Ovary (tissue), 9 donors: ENCODE results near the gene TSPAN6. TPM values are rescaled to one million over a fixed set of nuclear protein-coding genes. Genes with fewer than 3 reads are reported as not detected.
A peak's percentile ranks its signal among the peaks of the same experiment; 100 is the strongest.

Source experiments
- DNase-seq, 5 donors: peaks; one replicate each; pipeline ENCODE4 v3.0.0-alpha.2; 2019 to 2020
- H3K27ac ChIP-seq, 2 donors: fragments of 200-600 bp; one replicate each; pipeline versions ENCODE4 v1.5.1 to v1.8.0; 2019 to 2022
- H3K27me3 ChIP-seq: fragments of 200-600 bp; one replicate; pipeline ENCODE4 v1.8.0; 2022
- H3K36me3 ChIP-seq: fragments of 200-600 bp; sonication (generic); one replicate; pipeline ENCODE4 v1.5.1; 2019
- H3K4me1 ChIP-seq: one replicate; pipeline ENCODE4 v1.8.1; 2013; ENCODE audit warnings: mild to moderate bottlenecking, moderate library complexity; ENCODE audit not compliant: insufficient read depth
- H3K4me3 ChIP-seq: fragments of 200-600 bp; sonication (generic); one replicate; pipeline ENCODE4 v1.5.1; 2017
- H3K9me3 ChIP-seq, 2 donors: fragments of 200-600 bp in 1 of 2; sonication (generic) in 1 of 2; one replicate each; pipeline versions ENCODE4 v1.5.1 to v1.8.1; 2013 to 2019; ENCODE audit warnings: mild to moderate bottlenecking in 1 of 2, moderate library complexity in 1 of 2
- CTCF ChIP-seq, 3 donors: fragments of 450-650 bp in 2 of 3; fragments of 200-600 bp in 1 of 3; IDR thresholded peaks; one replicate each; pipeline versions ENCODE4 v1.5.1 to v1.8.0; 2016 to 2022; ENCODE audit warnings: antibody characterized with exemption in 3 of 3, mild to moderate bottlenecking in 1 of 3
- EP300 ChIP-seq: sonication (generic); formaldehyde crosslinking; IDR thresholded peaks from one replicate; pipeline ENCODE4 v1.6.1; 2017; ENCODE audit warnings: antibody characterized with exemption
- POLR2A ChIP-seq: fragments of 450-650 bp; IDR thresholded peaks from one replicate; pipeline ENCODE4 v1.6.1; 2017; ENCODE audit warnings: antibody characterized with exemption, mild to moderate bottlenecking, moderate library complexity
- WGBS, 3 donors: extraction: QIAGEN DNeasy Blood & Tissue Kit in 1 of 3; methylation state at CpG; one replicate each; pipeline versions ENCODE4 v1.1.5 to v1.1.7; 2013 to 2017; 5-methylcytosine and 5-hydroxymethylcytosine counted together
- intact Hi-C, 4 donors: fragments of 100-400 bp; cut with DNase I; formaldehyde crosslinking; loops; one replicate each; pipeline versions ENCODE4 v1.11.0 to v1.15.1; 2022 to 2023
- polyA plus RNA-seq, 2 donors: library from polyadenylated mRNA; stranded (reverse); fragments of 200-250 nt in 1 of 2; fragments of 350-450 nt in 1 of 2; fragmentation: Illumina TruSeq in 1 of 2; extraction: RNeasy Lipid Tissue Mini Kit (QIAGEN cat#74804) in 1 of 2; gene quantifications; one replicate each; pipeline ENCODE4 v1.2.3, GENCODE V29; 2013 to 2014
- total RNA-seq, 7 donors: library from RNA; depleted of rRNA in 2 of 7; stranded (reverse); fragments of >200 nt in 2 of 7; fragmentation: NEBNext Ultra II Directional in 3 of 7; extraction: Animal tissue kit (Norgen Biotek cat#: 25700) in 3 of 7; gene quantifications; one replicate each; pipeline versions ENCODE4 v1.1.0 to v1.2.4, GENCODE V29; 2016 to 2023
- donor health status: DM: no; HTN: no; CAD: no; lungs with moderate emphysema.
- donor health status: DM: no; HTN: no; CAD: no.
- donor health status: Bipolar disorder and iron deficiency.
- donor health status: DM: yes; HTN: yes; CAD: no.
- donor health status: DM: no; HTN: no; CAD: no.
- donor health status: DM: yes; HTN: yes; CAD: no.

TSPAN6 gene
- total and polyA plus RNA-seq, 9 donors: 41.2 to 70.8 (median 54.6) TPM

- TF ChIP-seq POLR2A (no peak), EP300 (no peak), CTCF (IDR thresholded peaks at IDR 0.05) (no peak)
- H3K36me3 ChIP-seq: no peaks in the 10 kb centered on the region
- H3K4me3 ChIP-seq: no peak overlapping the region
- no peak overlapping the region for H3K27ac ChIP-seq
- DNase-seq: no peak
- H3K27me3 ChIP-seq: no peaks in the 10 kb centered on the region
- no peaks in the 10 kb centered on the region for H3K9me3 ChIP-seq
- intact Hi-C loops: no loop called here
- H3K4me1 ChIP-seq: peaks cover 14% of the 10 kb centered on the region
- WGBS, 3 donors: 13 to 25% (median 18%) methylated on average over 2 of the region's 2 CpGs
Observed at GRCh38 chrX:100647739-100648138, 11.1 kb upstream of the TSPAN6 start.

- Histone ChIP-seq H3K9me3 (no peaks in the 10 kb centered on the region), H3K36me3 (no peaks in the 10 kb centered on the region), H3K27me3 (no peaks in the 10 kb centered on the region), H3K4me1 (peaks cover 14% of the 10 kb centered on the region), H3K4me3 (no peak overlapping the region), H3K27ac (no peak overlapping the region)
- intact Hi-C loops: no loop called here
- DNase-seq: peak in 2 of 5 donors; percentile 26 to 33
- peak in 1 of 3 donors; percentile 32 for TF ChIP-seq CTCF (IDR thresholded peaks at IDR 0.05)
- no peak for TF ChIP-seq EP300
- 6 to 12% (median 7%) methylated on average over 1 of the region's 1 CpG for WGBS, 3 donors
Observed at GRCh38 chrX:100647095-100647494, 10.5 kb upstream of the TSPAN6 start.

GRCh38 chrX:100645106-100645505 is 8.5 kb upstream of the TSPAN6 start:
- no peak overlapping the region for H3K4me3 ChIP-seq
- H3K27me3 ChIP-seq: no peaks in the 10 kb centered on the region
- TF ChIP-seq CTCF (IDR thresholded peaks at IDR 0.05): no peak
- TF ChIP-seq EP300: no peak
- TF ChIP-seq POLR2A: no peak
- H3K27ac ChIP-seq: no peak overlapping the region
- H3K9me3 ChIP-seq: no peaks in the 10 kb centered on the region
- no peak for DNase-seq
- no peaks in the 10 kb centered on the region for H3K36me3 ChIP-seq
- WGBS, 3 donors: 26 to 42% (median 36%) methylated on average over 4 of the region's 4 CpGs
- intact Hi-C loops: no loop called here
- peaks cover 11% of the 10 kb centered on the region for H3K4me1 ChIP-seq

- peak in 4 of 5 donors; percentile 34 to 69 (median 50) for DNase-seq
- 17 to 23% (median 18%) methylated on average over 11 of the region's 11 CpGs for WGBS, 3 donors
- no peaks in the 10 kb centered on the region for H3K27me3 ChIP-seq
Observed at GRCh38 chrX:100643956-100644860, 7.6 kb upstream of the TSPAN6 start, which contains the start of gene SRPX2. SRPX2 (plus strand) TSS chrX:100644199; CDS start chrX:100646323, 2,124 bp downstream.

More at GRCh38 chrX:100643956-100644860, 7.6 kb upstream of the TSPAN6 start, which contains the start of gene SRPX2:
- Histone ChIP-seq H3K4me1 (peaks cover 11% of the 10 kb centered on the region), H3K27ac (no peak within 1 kb of the TSS), H3K36me3 (no peaks in the 10 kb centered on the region), H3K9me3 (no peaks in the 10 kb centered on the region), H3K4me3 (peak within 1 kb of the TSS; percentile 17)
- TF ChIP-seq POLR2A (no peak), CTCF (IDR thresholded peaks at IDR 0.05) (no peak), EP300 (no peak)
- intact Hi-C loops: no loop called here
